ENCODE measurements around the gene CKS2. TPM values are rescaled to one million over a fixed set of nuclear protein-coding genes. Genes with fewer than 3 reads are reported as not detected.

The CKS2 gene
- total RNA-seq, 4 donors from 2014 or later: 9.4 to 25.4 (median 21.1) TPM

GRCh38 chr9:89323390-89323789, 12.4 kb downstream of the CKS2 start:
- 58 to 64% methylated on average over 4 of the region's 4 CpGs for WGBS, 2 donors
- intact Hi-C loops (cut with DNase I; ENCODE audit: low total_unique reads): loop anchor here (10.0 kb wide), 1 partner anchor 231 kb away; no protein-coding TSS in a partner anchor
- TF ChIP-seq CTCF (IDR thresholded peaks at IDR 0.05) (no peak), POLR2A (IDR thresholded peaks at IDR 0.05) (no peak)
- no peak overlapping the region for H3K4me3 ChIP-seq (ENCODE audit: low read depth, poor library complexity, severe bottlenecking)
- DNase-seq (ENCODE audit: low spot score in 2 of 2): no peak

- H3K4me3 ChIP-seq (ENCODE audit: low read depth, poor library complexity, severe bottlenecking): no peak overlapping the region
- DNase-seq (ENCODE audit: low spot score in 2 of 2): no peak
- intact Hi-C loops (cut with DNase I; ENCODE audit: low total_unique reads): loop anchor here (10.0 kb wide), 1 partner anchor 229 kb away; no protein-coding TSS in a partner anchor
- TF ChIP-seq POLR2A (IDR thresholded peaks at IDR 0.05) (no peak), CTCF (IDR thresholded peaks at IDR 0.05) (no peak)
- 86 to 91% methylated on average over 3 of the region's 3 CpGs for WGBS, 2 donors
Observed at GRCh38 chr9:89325733-89326132, 14.7 kb downstream of the CKS2 start.

DNA sequence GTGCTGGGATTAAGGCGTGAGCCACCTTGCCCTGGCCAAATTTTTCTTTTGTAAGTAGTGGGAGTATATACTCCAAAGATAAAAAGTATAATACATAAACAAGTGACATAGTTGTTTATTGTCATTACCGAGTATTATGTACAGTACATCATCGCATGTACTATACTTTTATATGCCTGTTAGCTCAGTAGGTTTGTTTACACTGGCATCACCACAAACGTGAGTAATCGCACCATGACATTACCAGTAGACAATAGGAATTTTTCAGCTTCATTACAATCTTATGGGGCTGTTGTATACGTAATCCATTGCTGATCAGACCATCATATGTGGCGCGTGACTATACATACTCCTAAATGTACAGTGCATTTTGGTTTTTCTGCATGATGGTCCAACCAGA, 17.1 kb downstream of the CKS2 start:
- WGBS, 2 donors: 90% methylated on average over 8 of the region's 8 CpGs
- intact Hi-C loops (cut with DNase I; ENCODE audit: low total_unique reads): loop anchor here (10.0 kb wide), 1 partner anchor 227 kb away; no protein-coding TSS in a partner anchor
- no peak overlapping the region for H3K4me3 ChIP-seq (ENCODE audit: low read depth, poor library complexity, severe bottlenecking)
- TF ChIP-seq POLR2A (IDR thresholded peaks at IDR 0.05) (no peak), CTCF (IDR thresholded peaks at IDR 0.05) (no peak)
- DNase-seq (ENCODE audit: low spot score in 2 of 2): no peak

DNA sequence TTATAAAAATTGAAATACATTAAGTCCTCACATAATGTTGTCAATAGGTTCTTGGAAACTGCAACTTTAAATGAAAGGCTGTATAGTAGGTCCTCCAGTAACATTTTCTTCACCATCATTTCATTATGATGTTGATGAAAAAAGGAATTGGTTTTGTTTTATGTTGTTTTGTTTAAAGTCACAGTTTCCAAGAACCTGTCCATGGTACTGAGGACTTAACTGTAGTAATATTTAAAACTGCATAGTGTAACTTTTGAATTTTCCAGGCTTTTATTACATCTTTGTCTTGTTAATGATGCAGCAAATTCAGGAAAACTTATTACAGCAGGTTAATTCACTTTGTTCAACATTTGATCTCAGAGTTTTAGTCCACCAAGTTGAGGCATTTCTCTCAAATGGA, 18.9 kb downstream of the CKS2 start:
- no peak overlapping the region for H3K4me3 ChIP-seq (ENCODE audit: low read depth, poor library complexity, severe bottlenecking)
- no peak for DNase-seq (ENCODE audit: low spot score in 2 of 2)
- no peak for TF ChIP-seq POLR2A (IDR thresholded peaks at IDR 0.05)
- TF ChIP-seq CTCF (IDR thresholded peaks at IDR 0.05): no peak
- intact Hi-C loops (cut with DNase I; ENCODE audit: low total_unique reads): loop anchor here (10.0 kb wide), 1 partner anchor 225 kb away; no protein-coding TSS in a partner anchor

GRCh38 chr9:89330513-89330912, 19.5 kb downstream of the CKS2 start:
- no peak for DNase-seq (ENCODE audit: low spot score in 2 of 2)
- H3K4me3 ChIP-seq (ENCODE audit: low read depth, poor library complexity, severe bottlenecking): no peak overlapping the region
- 99% methylated on average over 7 of the region's 7 CpGs for WGBS, 2 donors
- TF ChIP-seq CTCF (IDR thresholded peaks at IDR 0.05): no peak
- TF ChIP-seq POLR2A (IDR thresholded peaks at IDR 0.05): no peak
- intact Hi-C loops (cut with DNase I; ENCODE audit: low total_unique reads): no loop called here

DNA sequence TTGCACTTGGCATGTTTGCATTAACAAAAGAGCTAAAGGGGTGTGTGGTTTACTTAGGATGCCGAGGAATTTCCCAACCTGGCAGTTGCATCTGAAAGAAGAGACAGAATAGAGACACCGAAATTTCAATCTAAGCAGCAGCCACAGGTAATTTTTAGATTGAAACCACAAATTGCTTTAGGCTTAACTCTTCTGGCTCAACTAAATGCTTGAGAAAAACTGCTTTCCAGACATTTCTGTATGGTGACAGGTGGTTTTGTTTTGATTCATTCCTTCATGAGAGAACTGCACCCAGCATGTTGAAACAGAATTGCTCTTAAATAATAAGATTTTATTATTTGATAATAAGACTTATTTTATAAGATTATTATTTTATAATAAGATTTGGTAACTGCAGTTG, 28.8 kb downstream of the CKS2 start:
- intact Hi-C loops (cut with DNase I; ENCODE audit: low total_unique reads): no loop called here
- no peak overlapping the region for H3K4me3 ChIP-seq (ENCODE audit: low read depth, poor library complexity, severe bottlenecking)
- no peak for TF ChIP-seq CTCF (IDR thresholded peaks at IDR 0.05)
- no peak for TF ChIP-seq POLR2A (IDR thresholded peaks at IDR 0.05)
- no peak for DNase-seq (ENCODE audit: low spot score in 2 of 2)
- 62 to 76% methylated on average over 2 of the region's 2 CpGs for WGBS, 2 donors

Data from lower leg skin (tissue), 4 donors.